Neuronal stem cell (in vitro differentiated cells): ENCODE results near the gene TBX20.
A peak's percentile ranks its signal among the peaks of the same experiment; 100 is the strongest.

Source experiments
- DNase-seq: peaks from one replicate; pipeline ENCODE4 v3.0.0-alpha.2; 2013; ENCODE audit warnings: low spot score
- H2AFZ ChIP-seq: one replicate; pipeline ENCODE4 v1.6.1; 2013; ENCODE audit warnings: mild to moderate bottlenecking, low read length, inconsistent platforms
- H2AK5ac ChIP-seq: 2 replicates; pipeline ENCODE4 v1.6.1; 2013; ENCODE audit warnings: low read depth, mild to moderate bottlenecking, inconsistent platforms, low read length, moderate library complexity, mixed read lengths
- H2BK120ac ChIP-seq: 2 replicates; pipeline ENCODE4 v1.6.1; 2013; ENCODE audit warnings: low read depth, mild to moderate bottlenecking, inconsistent platforms, low read length, moderate library complexity, mixed read lengths
- H2BK12ac ChIP-seq: one replicate; pipeline ENCODE4 v1.6.1; 2013; ENCODE audit warnings: low read length, inconsistent platforms
- H2BK15ac ChIP-seq: 2 replicates; pipeline ENCODE4 v1.6.1; 2013; ENCODE audit warnings: mild to moderate bottlenecking, low read length, inconsistent platforms, mixed read lengths
- H2BK5ac ChIP-seq: one replicate; pipeline ENCODE4 v1.6.1; 2013; ENCODE audit warnings: inconsistent platforms, mild to moderate bottlenecking, low read length, moderate library complexity
- H3K14ac ChIP-seq: one replicate; pipeline ENCODE4 v1.6.1; 2013; ENCODE audit warnings: low read length, inconsistent platforms
- H3K18ac ChIP-seq: 2 replicates; pipeline ENCODE4 v1.6.1; 2013; ENCODE audit warnings: low read length, inconsistent platforms
- H3K23ac ChIP-seq: 2 replicates; pipeline ENCODE4 v1.6.1; 2013; ENCODE audit warnings: low read depth, mild to moderate bottlenecking, mixed read lengths, low read length, inconsistent platforms; ENCODE audit not compliant: poor library complexity
- H3K27ac ChIP-seq: replicated peaks from 3 replicates; pipeline ENCODE4 v1.5.1; 2013; ENCODE audit warnings: low read length, inconsistent platforms
- H3K27me3 ChIP-seq, 3 experiments: 2 replicates each; pipeline ENCODE4 v1.6.1; 2013; ENCODE audit warnings: low read length in 3 of 3, mild to moderate bottlenecking in 2 of 3, inconsistent platforms in 1 of 3, low read depth in 1 of 3, mixed read lengths in 1 of 3, moderate library complexity in 1 of 3; ENCODE audit not compliant: control insufficient read depth in 3 of 3, insufficient read depth in 3 of 3
- H3K36me3 ChIP-seq, 2 donors: replicated peaks in 1 of 2; 2 replicates each; pipeline ENCODE4 v1.6.1; 2013; ENCODE audit warnings: low read length in 2 of 2; ENCODE audit not compliant: control insufficient read depth in 2 of 2, insufficient read depth in 2 of 2
- H3K4ac ChIP-seq: 2 replicates; pipeline ENCODE4 v1.6.1; 2013; ENCODE audit warnings: inconsistent platforms, mild to moderate bottlenecking, low read length, moderate library complexity
- H3K4me1 ChIP-seq, 2 donors: 1 replicate in 1 of 2; 2 replicates in 1 of 2; pipeline ENCODE4 v1.6.1; 2013; ENCODE audit warnings: low read length in 2 of 2, low read depth in 1 of 2; ENCODE audit not compliant: control insufficient read depth in 2 of 2, insufficient read depth in 1 of 2
- H3K4me2 ChIP-seq: one replicate; pipeline ENCODE4 v1.6.1; 2013; ENCODE audit warnings: mild to moderate bottlenecking, low read length, inconsistent platforms; ENCODE audit not compliant: insufficient read depth, poor library complexity, severe bottlenecking
- H3K4me3 ChIP-seq, 2 donors: 2 replicates each; pipeline ENCODE4 v1.5.1; 2013; ENCODE audit warnings: low read length in 2 of 2, mild to moderate bottlenecking in 2 of 2, inconsistent platforms in 1 of 2, moderate library complexity in 1 of 2
- H3K79me1 ChIP-seq: one replicate; pipeline ENCODE4 v1.6.1; 2013; ENCODE audit warnings: low read depth, mild to moderate bottlenecking, inconsistent platforms, low read length, moderate library complexity
- H3K9ac ChIP-seq: one replicate; pipeline ENCODE4 v1.6.1; 2013; ENCODE audit warnings: mild to moderate bottlenecking, low read depth, low read length, inconsistent platforms; ENCODE audit not compliant: poor library complexity
- H3K9me3 ChIP-seq, 2 donors: replicated peaks in 1 of 2; 2 replicates each; pipeline versions ENCODE3 to v1.6.1; 2013; ENCODE audit warnings: low read length in 2 of 2, mild to moderate bottlenecking in 2 of 2, inconsistent platforms in 1 of 2, low read depth in 1 of 2, mixed read lengths in 1 of 2, moderate library complexity in 1 of 2; ENCODE audit not compliant: control insufficient read depth in 2 of 2, insufficient read depth in 1 of 2
- H4K8ac ChIP-seq: one replicate; pipeline ENCODE4 v1.6.1; 2013; ENCODE audit warnings: low read depth, mild to moderate bottlenecking, inconsistent platforms, low read length, moderate library complexity
- H4K91ac ChIP-seq: one replicate; pipeline ENCODE4 v1.6.1; 2013; ENCODE audit warnings: low read length, low read depth, mild to moderate bottlenecking, inconsistent platforms; ENCODE audit not compliant: poor library complexity
- WGBS, 2 donors: extraction: QIAGEN DNeasy Blood & Tissue Kit; methylation state at CpG; one replicate each; pipeline ENCODE4 v1.1.7; 2013; ENCODE audit warnings: missing lambda C conversion rate in 2 of 2, mixed read lengths in 1 of 2; ENCODE audit not compliant: insufficient read length in 2 of 2, insufficient replicate concordance in 1 of 2; ENCODE audit errors: extremely low coverage in 2 of 2; 5-methylcytosine and 5-hydroxymethylcytosine counted together

The TBX20 gene

GRCh38 chr7:35255443-35256255, 1.7 kb upstream of the TBX20 start:
- Histone ChIP-seq H4K91ac (no peak overlapping the region), H2BK120ac (no peak overlapping the region), H2BK5ac (no peak overlapping the region), H3K9ac (no peak overlapping the region), H3K4me1 (peaks cover 0 to 6% of the 10 kb centered on the region in 2 donors), H2BK15ac (no peak overlapping the region), H4K8ac (no peak overlapping the region), H3K36me3 (no peaks in the 10 kb centered on the region), H3K14ac (no peak overlapping the region), H3K4me3 (no peak overlapping the region), H3K4me2 (no peak overlapping the region), H3K18ac (no peak overlapping the region), H3K23ac (no peak overlapping the region), H3K27ac (no peak overlapping the region), H3K4ac (no peak overlapping the region), H3K27me3 (peaks cover 56 to 100% (median 96%) of the 10 kb centered on the region in 3 experiments), H2BK12ac (no peak overlapping the region), H2AK5ac (no peak overlapping the region), H3K9me3 (peaks cover 0 to 14% of the 10 kb centered on the region in 2 donors), H3K79me1 (no peaks in the 10 kb centered on the region), H2AFZ (no peak overlapping the region)
- WGBS, 2 donors, result no CpG with 5 or more reads among the region's 19 CpGs
- DNase-seq, result no peak

- no peak for DNase-seq
- no peak overlapping the region for H2BK120ac ChIP-seq
- peaks cover 0 to 14% of the 10 kb centered on the region in 2 donors for H3K9me3 ChIP-seq
- no peak overlapping the region for H2BK5ac ChIP-seq
- no CpG with 5 or more reads among the region's 45 CpGs for WGBS, 2 donors
- H3K23ac ChIP-seq, result no peak overlapping the region
- H2BK12ac ChIP-seq, result no peak overlapping the region
- no peak overlapping the region for H2AK5ac ChIP-seq
- no peak overlapping the region for H3K18ac ChIP-seq
- no peak overlapping the region for H3K14ac ChIP-seq
- H2AFZ ChIP-seq, result peak overlapping the region; percentile 95
- H3K36me3 ChIP-seq, result no peaks in the 10 kb centered on the region
- H3K4me1 ChIP-seq, result peaks cover 0 to 6% of the 10 kb centered on the region in 2 donors
- no peaks in the 10 kb centered on the region for H3K79me1 ChIP-seq
- no peak overlapping the region for H3K4ac ChIP-seq
- H2BK15ac ChIP-seq, result no peak overlapping the region
- H3K27ac ChIP-seq, result no peak overlapping the region
- no peak overlapping the region for H3K9ac ChIP-seq
- peak overlapping the region; percentile 91 for H3K4me2 ChIP-seq
- peaks cover 57 to 100% (median 96%) of the 10 kb centered on the region in 3 experiments for H3K27me3 ChIP-seq
- no peak overlapping the region for H4K8ac ChIP-seq
- no peak overlapping the region for H4K91ac ChIP-seq
- H3K4me3 ChIP-seq, result no peak overlapping the region
These were observed 869 bp upstream of the TBX20 start for GRCh38 chr7:35254496-35255442.

- H3K4me1 ChIP-seq, result peaks cover 0 to 6% of the 10 kb centered on the region in 2 donors
- H3K14ac ChIP-seq, result no peak overlapping the region
- H2AFZ ChIP-seq, result peak overlapping the region; percentile 95
- H3K27me3 ChIP-seq, result peaks cover 51 to 100% (median 96%) of the 10 kb centered on the region in 3 experiments
- no peak overlapping the region for H2BK15ac ChIP-seq
- no peak overlapping the region for H3K4ac ChIP-seq
- no peak overlapping the region for H3K23ac ChIP-seq
- no peak overlapping the region for H3K9ac ChIP-seq
- peak overlapping the region; percentile 40 for H2BK5ac ChIP-seq
- H3K9me3 ChIP-seq, result peaks cover 0 to 6% of the 10 kb centered on the region in 2 donors
- no peak overlapping the region for H3K27ac ChIP-seq
- WGBS, 2 donors, result no CpG with 5 or more reads among the region's 21 CpGs
- peak overlapping the region; percentile 34 to 82 for H3K4me3 ChIP-seq
- H3K36me3 ChIP-seq, result no peaks in the 10 kb centered on the region
- no peak overlapping the region for H4K8ac ChIP-seq
- DNase-seq, result no peak
- no peak overlapping the region for H2BK120ac ChIP-seq
- no peak overlapping the region for H2BK12ac ChIP-seq
- no peak overlapping the region for H4K91ac ChIP-seq
- H3K4me2 ChIP-seq, result peak overlapping the region; percentile 91
- H3K18ac ChIP-seq, result peak overlapping the region; percentile 27
- no peaks in the 10 kb centered on the region for H3K79me1 ChIP-seq
- no peak overlapping the region for H2AK5ac ChIP-seq
These were observed 515 bp downstream of the TBX20 start for GRCh38 chr7:35253460-35253709.
